ENCODE data around the gene SMCO3. TPM values are rescaled to one million over a fixed set of nuclear protein-coding genes. Genes with fewer than 3 reads are reported as not detected.
A peak's percentile ranks its signal among the peaks of the same experiment; 100 is the strongest.

The SMCO3 gene
- total RNA-seq, 1 donor from 2014 or later = 1.4 TPM

- Mint-ChIP-seq H3K4me3 (peak overlapping the region; percentile 98), H3K36me3 (peaks cover 18% of the 10 kb centered on the region), H3K27ac (peak overlapping the region; percentile 100), H3K9me3 (peaks cover 10% of the 10 kb centered on the region), H3K27me3 (ENCODE audit: low read depth) (no peaks in the 10 kb centered on the region), H3K4me1 (peaks cover 38% of the 10 kb centered on the region)
- TF ChIP-seq, protein P1, sequence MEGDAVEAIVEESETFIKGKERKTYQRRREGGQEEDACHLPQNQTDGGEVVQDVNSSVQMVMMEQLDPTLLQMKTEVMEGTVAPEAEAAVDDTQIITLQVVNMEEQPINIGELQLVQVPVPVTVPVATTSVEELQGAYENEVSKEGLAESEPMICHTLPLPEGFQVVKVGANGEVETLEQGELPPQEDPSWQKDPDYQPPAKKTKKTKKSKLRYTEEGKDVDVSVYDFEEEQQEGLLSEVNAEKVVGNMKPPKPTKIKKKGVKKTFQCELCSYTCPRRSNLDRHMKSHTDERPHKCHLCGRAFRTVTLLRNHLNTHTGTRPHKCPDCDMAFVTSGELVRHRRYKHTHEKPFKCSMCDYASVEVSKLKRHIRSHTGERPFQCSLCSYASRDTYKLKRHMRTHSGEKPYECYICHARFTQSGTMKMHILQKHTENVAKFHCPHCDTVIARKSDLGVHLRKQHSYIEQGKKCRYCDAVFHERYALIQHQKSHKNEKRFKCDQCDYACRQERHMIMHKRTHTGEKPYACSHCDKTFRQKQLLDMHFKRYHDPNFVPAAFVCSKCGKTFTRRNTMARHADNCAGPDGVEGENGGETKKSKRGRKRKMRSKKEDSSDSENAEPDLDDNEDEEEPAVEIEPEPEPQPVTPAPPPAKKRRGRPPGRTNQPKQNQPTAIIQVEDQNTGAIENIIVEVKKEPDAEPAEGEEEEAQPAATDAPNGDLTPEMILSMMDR (IDR thresholded peaks at IDR 0.05; ENCODE audit: unreplicated experiment) = no peak
- DNase-seq (ENCODE audit: low spot score in 2 of 2, unreplicated experiment in 2 of 2) = peak; percentile 62 to 90
Measured at GRCh38 chr12:14770496-14771461, 43.2 kb downstream of the SMCO3 start.

DNA sequence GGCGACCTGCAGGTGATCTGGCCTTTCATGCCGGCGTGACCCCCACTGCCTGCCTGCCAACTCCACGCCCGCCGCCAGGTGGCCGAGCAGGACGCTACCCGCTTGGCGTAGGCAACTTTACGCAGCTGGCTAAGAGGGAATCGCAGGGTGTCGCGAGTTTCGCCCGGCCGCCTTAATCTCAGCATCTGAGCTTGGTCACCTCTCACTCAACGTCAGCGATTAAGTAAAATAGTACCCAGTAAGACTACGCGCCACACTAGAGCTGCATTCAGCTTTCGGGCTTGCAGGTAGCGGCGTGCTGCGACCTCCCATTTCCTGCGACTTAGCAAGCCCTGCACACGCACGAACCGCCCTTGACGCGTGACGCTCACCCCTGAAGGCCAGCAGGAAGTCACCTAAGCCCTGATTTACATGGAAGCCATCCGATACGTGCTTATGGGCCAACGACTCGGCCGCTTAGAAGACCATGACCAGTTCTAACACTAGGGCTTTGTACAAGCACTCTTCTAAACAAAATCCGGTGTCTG, 44.0 kb downstream of the SMCO3 start:
- Mint-ChIP-seq H3K9me3 (peaks cover 13% of the 10 kb centered on the region), H3K4me3 (peak overlapping the region; percentile 98), H3K27ac (peak overlapping the region; percentile 100), H3K27me3 (ENCODE audit: low read depth) (no peaks in the 10 kb centered on the region), H3K4me1 (peaks cover 30% of the 10 kb centered on the region), H3K36me3 (peaks cover 25% of the 10 kb centered on the region)
- peak; percentile 51 to 80 for DNase-seq (ENCODE audit: low spot score in 2 of 2, unreplicated experiment in 2 of 2)
- TF ChIP-seq, protein P1 (IDR thresholded peaks at IDR 0.05; ENCODE audit: unreplicated experiment) = peak; percentile 83

DNA sequence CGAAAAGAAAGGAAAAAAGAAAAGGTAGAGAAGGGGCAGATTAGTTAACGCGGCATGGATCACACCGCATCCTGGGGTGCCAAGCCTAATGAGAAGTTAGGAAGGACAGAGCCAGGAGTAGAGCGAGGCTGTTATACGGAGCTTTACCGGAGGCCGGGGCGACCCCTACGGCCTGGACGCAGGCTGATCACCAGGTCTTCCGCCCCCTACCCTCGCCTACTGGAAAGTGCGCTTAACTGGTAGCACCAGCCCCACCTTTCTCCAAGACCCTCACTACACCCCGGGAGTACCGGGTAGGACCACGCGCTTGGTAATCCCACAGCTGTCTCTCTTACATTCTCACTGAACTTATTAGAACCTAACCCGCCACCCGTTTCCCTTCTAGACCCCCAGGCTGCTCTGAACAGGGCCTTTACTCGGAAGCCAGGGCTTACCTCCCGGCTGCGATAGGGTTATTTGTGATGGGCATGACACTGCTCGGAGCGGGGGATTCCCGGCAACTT, 44.5 kb downstream of the SMCO3 start:
- DNase-seq (ENCODE audit: low spot score in 2 of 2, unreplicated experiment in 2 of 2) = no peak
- Mint-ChIP-seq H3K4me3 (peak overlapping the region; percentile 98), H3K27me3 (ENCODE audit: low read depth) (no peaks in the 10 kb centered on the region), H3K4me1 (peaks cover 30% of the 10 kb centered on the region), H3K9me3 (peaks cover 13% of the 10 kb centered on the region), H3K36me3 (peaks cover 27% of the 10 kb centered on the region), H3K27ac (peak overlapping the region; percentile 100)
- TF ChIP-seq, protein P1 (IDR thresholded peaks at IDR 0.05; ENCODE audit: unreplicated experiment) = no peak

DNA sequence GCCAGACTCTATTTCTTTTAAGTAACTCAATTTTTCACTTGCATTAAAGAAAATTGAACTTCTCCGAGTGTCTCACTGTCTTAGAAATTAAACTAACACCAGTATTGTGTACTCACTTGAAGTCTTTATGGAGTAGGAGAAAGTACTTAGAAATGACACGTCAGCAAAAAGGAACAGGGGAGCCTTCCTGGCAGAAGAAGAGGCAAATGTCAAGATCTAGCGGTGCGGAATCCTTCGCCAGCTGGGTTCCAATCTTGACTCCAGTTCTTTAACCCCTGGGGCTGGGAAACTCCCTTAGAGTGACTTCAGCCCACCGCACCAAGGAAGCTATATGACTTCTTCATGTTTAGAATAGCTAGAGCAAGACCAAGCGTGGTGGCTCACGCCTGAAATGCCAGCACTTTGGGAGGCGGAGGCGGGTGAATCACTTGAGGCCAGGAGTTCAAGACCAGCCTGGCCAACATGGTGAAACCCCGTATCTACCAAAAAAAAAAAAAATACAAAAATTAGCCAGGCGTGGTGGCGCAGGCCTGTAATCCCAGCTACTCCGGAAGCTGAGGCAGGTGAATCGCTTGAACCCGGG, 45.1 kb downstream of the SMCO3 start:
- peak in 1 of 2 experiments; percentile 41 for DNase-seq (ENCODE audit: low spot score in 2 of 2, unreplicated experiment in 2 of 2)
- Mint-ChIP-seq H3K36me3 (peaks cover 27% of the 10 kb centered on the region), H3K9me3 (peaks cover 13% of the 10 kb centered on the region), H3K27ac (peak overlapping the region; percentile 100), H3K4me3 (peak overlapping the region; percentile 98), H3K27me3 (ENCODE audit: low read depth) (no peaks in the 10 kb centered on the region), H3K4me1 (peaks cover 30% of the 10 kb centered on the region)
- TF ChIP-seq, protein P1 (IDR thresholded peaks at IDR 0.05; ENCODE audit: unreplicated experiment) = no peak

DNA sequence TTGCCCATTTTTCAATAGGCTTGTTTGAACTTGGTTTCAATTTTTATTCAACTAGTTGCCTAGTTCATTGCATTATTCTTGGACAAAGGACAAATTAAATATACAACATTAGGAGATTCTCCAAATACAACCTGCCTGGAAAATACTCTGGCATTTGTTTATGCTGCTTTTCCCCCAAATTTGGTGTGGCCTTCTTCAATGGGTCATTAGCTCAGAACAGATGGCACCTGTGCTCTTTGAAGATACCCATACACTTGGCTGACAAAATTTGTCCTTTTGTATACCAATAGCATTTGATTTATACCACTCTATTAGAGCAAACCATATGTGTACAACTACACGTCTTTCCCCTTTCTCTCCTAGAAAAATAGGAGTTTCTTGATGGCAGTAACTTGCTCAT, 46.4 kb downstream of the SMCO3 start:
- Mint-ChIP-seq H3K4me1 (peaks cover 24% of the 10 kb centered on the region), H3K36me3 (peaks cover 27% of the 10 kb centered on the region), H3K27ac (no peak overlapping the region), H3K9me3 (peaks cover 13% of the 10 kb centered on the region), H3K27me3 (ENCODE audit: low read depth) (no peaks in the 10 kb centered on the region), H3K4me3 (peak overlapping the region; percentile 4)
- TF ChIP-seq, protein P1 (IDR thresholded peaks at IDR 0.05; ENCODE audit: unreplicated experiment) = no peak
- no peak for DNase-seq (ENCODE audit: low spot score in 2 of 2, unreplicated experiment in 2 of 2)

All from mesothelial cell of epicardium (in vitro differentiated cells).